Liver (tissue), 3 donors: ENCODE measurements around the gene AKAP11.

Experiments used
- FOXA1 ChIP-seq: IDR thresholded peaks from 2 replicates; pipeline ENCODE4 v1.6.1; 2016; ENCODE audit warnings: antibody characterized with exemption
- HNF4A ChIP-seq, 2 donors: conservative IDR thresholded peaks; 2 replicates each; pipeline ENCODE4 v1.6.1; 2016; ENCODE audit warnings: antibody characterized with exemption in 2 of 2, mild to moderate bottlenecking in 2 of 2
- RXRA ChIP-seq, 2 donors: IDR thresholded peaks; 2 replicates each; pipeline ENCODE4 v1.6.1; 2017 to 2018; ENCODE audit warnings: antibody characterized with exemption in 2 of 2, mild to moderate bottlenecking in 1 of 2
- TAF1 ChIP-seq: conservative IDR thresholded peaks from 2 replicates; pipeline ENCODE4 v1.6.1; 2016; ENCODE audit warnings: antibody characterized with exemption, mild to moderate bottlenecking
- YY1 ChIP-seq: IDR thresholded peaks from 2 replicates; pipeline ENCODE4 v1.6.1; 2016; ENCODE audit warnings: antibody characterized with exemption, mild to moderate bottlenecking
- TF ChIP-seq, protein P1 (sequence below): fragments of 150-350 bp; IDR thresholded peaks from 2 replicates; pipeline ENCODE4 v1.5.1; 2017; ENCODE audit warnings: improper control_type of control experiment, low read depth, low read length; ENCODE audit not compliant: missing input control
- TF ChIP-seq, protein P2 (sequence below): IDR thresholded peaks from 2 replicates; pipeline ENCODE4 v1.6.1; 2016; ENCODE audit warnings: antibody characterized with exemption
- TF ChIP-seq, protein P3 (sequence below): IDR thresholded peaks from 2 replicates; pipeline ENCODE4 v1.6.1; 2016; ENCODE audit warnings: antibody characterized with exemption, mild to moderate bottlenecking
- donor health status: healthy.
- donor health status: healthy.

DNA sequence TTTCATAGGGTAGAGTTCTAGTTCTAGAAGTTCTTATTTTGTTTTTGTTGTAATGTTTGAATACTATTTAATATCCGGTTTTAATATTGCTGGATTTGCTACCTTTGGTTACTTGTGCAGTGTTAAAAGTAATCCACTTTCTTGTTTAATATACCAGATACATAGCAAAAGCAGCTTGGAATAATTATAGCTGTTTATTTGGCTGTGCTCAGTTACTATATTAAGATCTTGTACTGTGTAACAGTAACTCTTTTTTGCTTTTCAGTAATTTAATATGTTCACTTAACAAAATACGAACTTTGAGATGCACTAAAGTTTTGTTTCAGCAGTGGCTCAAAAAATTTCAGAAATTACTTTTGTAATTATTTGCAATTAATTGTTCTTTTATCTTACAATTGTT lies 50.9 kb downstream of the AKAP11 start:
- TF ChIP-seq, protein P1, sequence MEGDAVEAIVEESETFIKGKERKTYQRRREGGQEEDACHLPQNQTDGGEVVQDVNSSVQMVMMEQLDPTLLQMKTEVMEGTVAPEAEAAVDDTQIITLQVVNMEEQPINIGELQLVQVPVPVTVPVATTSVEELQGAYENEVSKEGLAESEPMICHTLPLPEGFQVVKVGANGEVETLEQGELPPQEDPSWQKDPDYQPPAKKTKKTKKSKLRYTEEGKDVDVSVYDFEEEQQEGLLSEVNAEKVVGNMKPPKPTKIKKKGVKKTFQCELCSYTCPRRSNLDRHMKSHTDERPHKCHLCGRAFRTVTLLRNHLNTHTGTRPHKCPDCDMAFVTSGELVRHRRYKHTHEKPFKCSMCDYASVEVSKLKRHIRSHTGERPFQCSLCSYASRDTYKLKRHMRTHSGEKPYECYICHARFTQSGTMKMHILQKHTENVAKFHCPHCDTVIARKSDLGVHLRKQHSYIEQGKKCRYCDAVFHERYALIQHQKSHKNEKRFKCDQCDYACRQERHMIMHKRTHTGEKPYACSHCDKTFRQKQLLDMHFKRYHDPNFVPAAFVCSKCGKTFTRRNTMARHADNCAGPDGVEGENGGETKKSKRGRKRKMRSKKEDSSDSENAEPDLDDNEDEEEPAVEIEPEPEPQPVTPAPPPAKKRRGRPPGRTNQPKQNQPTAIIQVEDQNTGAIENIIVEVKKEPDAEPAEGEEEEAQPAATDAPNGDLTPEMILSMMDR, result no peak
- TF ChIP-seq FOXA1 (no peak), YY1 (no peak), TAF1 (no peak), HNF4A (conservative IDR thresholded peaks at IDR 0.05) (no peak), RXRA (IDR thresholded peaks at IDR 0.05) (no peak)
- TF ChIP-seq, protein P2, sequence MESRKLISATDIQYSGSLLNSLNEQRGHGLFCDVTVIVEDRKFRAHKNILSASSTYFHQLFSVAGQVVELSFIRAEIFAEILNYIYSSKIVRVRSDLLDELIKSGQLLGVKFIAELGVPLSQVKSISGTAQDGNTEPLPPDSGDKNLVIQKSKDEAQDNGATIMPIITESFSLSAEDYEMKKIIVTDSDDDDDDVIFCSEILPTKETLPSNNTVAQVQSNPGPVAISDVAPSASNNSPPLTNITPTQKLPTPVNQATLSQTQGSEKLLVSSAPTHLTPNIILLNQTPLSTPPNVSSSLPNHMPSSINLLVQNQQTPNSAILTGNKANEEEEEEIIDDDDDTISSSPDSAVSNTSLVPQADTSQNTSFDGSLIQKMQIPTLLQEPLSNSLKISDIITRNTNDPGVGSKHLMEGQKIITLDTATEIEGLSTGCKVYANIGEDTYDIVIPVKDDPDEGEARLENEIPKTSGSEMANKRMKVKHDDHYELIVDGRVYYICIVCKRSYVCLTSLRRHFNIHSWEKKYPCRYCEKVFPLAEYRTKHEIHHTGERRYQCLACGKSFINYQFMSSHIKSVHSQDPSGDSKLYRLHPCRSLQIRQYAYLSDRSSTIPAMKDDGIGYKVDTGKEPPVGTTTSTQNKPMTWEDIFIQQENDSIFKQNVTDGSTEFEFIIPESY, result no peak
- TF ChIP-seq, protein P3, sequence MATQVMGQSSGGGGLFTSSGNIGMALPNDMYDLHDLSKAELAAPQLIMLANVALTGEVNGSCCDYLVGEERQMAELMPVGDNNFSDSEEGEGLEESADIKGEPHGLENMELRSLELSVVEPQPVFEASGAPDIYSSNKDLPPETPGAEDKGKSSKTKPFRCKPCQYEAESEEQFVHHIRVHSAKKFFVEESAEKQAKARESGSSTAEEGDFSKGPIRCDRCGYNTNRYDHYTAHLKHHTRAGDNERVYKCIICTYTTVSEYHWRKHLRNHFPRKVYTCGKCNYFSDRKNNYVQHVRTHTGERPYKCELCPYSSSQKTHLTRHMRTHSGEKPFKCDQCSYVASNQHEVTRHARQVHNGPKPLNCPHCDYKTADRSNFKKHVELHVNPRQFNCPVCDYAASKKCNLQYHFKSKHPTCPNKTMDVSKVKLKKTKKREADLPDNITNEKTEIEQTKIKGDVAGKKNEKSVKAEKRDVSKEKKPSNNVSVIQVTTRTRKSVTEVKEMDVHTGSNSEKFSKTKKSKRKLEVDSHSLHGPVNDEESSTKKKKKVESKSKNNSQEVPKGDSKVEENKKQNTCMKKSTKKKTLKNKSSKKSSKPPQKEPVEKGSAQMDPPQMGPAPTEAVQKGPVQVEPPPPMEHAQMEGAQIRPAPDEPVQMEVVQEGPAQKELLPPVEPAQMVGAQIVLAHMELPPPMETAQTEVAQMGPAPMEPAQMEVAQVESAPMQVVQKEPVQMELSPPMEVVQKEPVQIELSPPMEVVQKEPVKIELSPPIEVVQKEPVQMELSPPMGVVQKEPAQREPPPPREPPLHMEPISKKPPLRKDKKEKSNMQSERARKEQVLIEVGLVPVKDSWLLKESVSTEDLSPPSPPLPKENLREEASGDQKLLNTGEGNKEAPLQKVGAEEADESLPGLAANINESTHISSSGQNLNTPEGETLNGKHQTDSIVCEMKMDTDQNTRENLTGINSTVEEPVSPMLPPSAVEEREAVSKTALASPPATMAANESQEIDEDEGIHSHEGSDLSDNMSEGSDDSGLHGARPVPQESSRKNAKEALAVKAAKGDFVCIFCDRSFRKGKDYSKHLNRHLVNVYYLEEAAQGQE, result no peak
